GM23338 (cell line): ENCODE measurements around the gene MFNG. TPM values are rescaled to one million over a fixed set of nuclear protein-coding genes. Genes with fewer than 3 reads are reported as not detected.

Experiments
- ATAC-seq: fragments of 200-7000 bp; cut with Tn5 transposase; 3 replicates; pipeline ENCODE4 v1.9.1; 2020
- DNase-seq: peaks from one replicate; pipeline ENCODE4 v3.0.0-alpha.2; 2015; ENCODE audit warnings: low spot score
- H2AFZ ChIP-seq: fragments of 200-600 bp; sonication (generic); 2 replicates; pipeline ENCODE4 v1.8.0; 2016; ENCODE audit warnings: antibody characterized with exemption, mild to moderate bottlenecking, moderate library complexity
- H3F3A ChIP-seq: fragments of 200-600 bp; sonication (generic); replicated peaks from 2 replicates; pipeline ENCODE4 v1.8.0; 2017; ENCODE audit warnings: antibody characterized with exemption, mixed run types, low read depth
- H3K27ac ChIP-seq: fragments of 200-600 bp; sonication (generic); 2 replicates; pipeline ENCODE4 v1.6.1; 2016; ENCODE audit warnings: low read depth
- H3K27me3 ChIP-seq: fragments of 200-600 bp; sonication (generic); 2 replicates; pipeline ENCODE4 v1.8.0; 2016; ENCODE audit warnings: mild to moderate bottlenecking, mixed run types, moderate library complexity; ENCODE audit not compliant: insufficient read depth
- H3K36me3 ChIP-seq: fragments of 200-600 bp; sonication (generic); 2 replicates; pipeline ENCODE4 v1.8.0; 2016; ENCODE audit warnings: mild to moderate bottlenecking; ENCODE audit not compliant: insufficient read depth
- H3K4me1 ChIP-seq: fragments of 200-600 bp; sonication (generic); 2 replicates; pipeline ENCODE4 v1.8.0; 2016; ENCODE audit warnings: mild to moderate bottlenecking, moderate library complexity; ENCODE audit not compliant: insufficient read depth
- H3K4me2 ChIP-seq: fragments of 200-600 bp; sonication (generic); 2 replicates; pipeline ENCODE4 v1.7.1; 2017; ENCODE audit warnings: mixed run types
- H3K4me3 ChIP-seq: fragments of 200-600 bp; sonication (generic); 2 replicates; pipeline ENCODE4 v1.6.1; 2016; ENCODE audit warnings: mixed run types
- H3K79me2 ChIP-seq: fragments of 200-600 bp; sonication (generic); replicated peaks from 2 replicates; pipeline ENCODE4 v1.8.0; 2017; ENCODE audit warnings: mild to moderate bottlenecking; ENCODE audit not compliant: insufficient read depth
- H3K9me2 ChIP-seq: fragments of 200-600 bp; sonication (generic); 2 replicates; pipeline ENCODE4 v1.8.0; 2017; ENCODE audit not compliant: insufficient read depth
- H4K20me1 ChIP-seq: fragments of 200-600 bp; sonication (generic); replicated peaks from 2 replicates; pipeline ENCODE4 v1.8.0; 2017; ENCODE audit warnings: mild to moderate bottlenecking; ENCODE audit not compliant: insufficient read depth
- H3K27ac Mint-ChIP-seq: 2 replicates; pipeline ENCODE4 v1.8.0; 2020; ENCODE audit warnings: inconsistent platforms, mild to moderate bottlenecking, moderate library complexity, mixed read lengths
- H3K27me3 Mint-ChIP-seq: 3 replicates; pipeline ENCODE4 v1.8.0; 2022; ENCODE audit warnings: low read depth, mild to moderate bottlenecking, moderate library complexity, mixed read lengths, inconsistent platforms; ENCODE audit not compliant: insufficient read depth, poor library complexity
- H3K36me3 Mint-ChIP-seq: 3 replicates; pipeline ENCODE4 v1.8.0; 2021; ENCODE audit warnings: low read depth, mild to moderate bottlenecking, inconsistent platforms, moderate library complexity, mixed read lengths
- H3K4me1 Mint-ChIP-seq: 3 replicates; pipeline ENCODE4 v1.8.0; 2020; ENCODE audit warnings: mild to moderate bottlenecking, inconsistent platforms, mixed read lengths
- H3K4me3 Mint-ChIP-seq: 3 replicates; pipeline ENCODE4 v1.8.0; 2021; ENCODE audit warnings: moderate library complexity, mild to moderate bottlenecking, inconsistent platforms, mixed read lengths
- H3K9me3 Mint-ChIP-seq: 3 replicates; pipeline ENCODE4 v1.8.0; 2020; ENCODE audit warnings: moderate library complexity, mild to moderate bottlenecking, inconsistent platforms, mixed read lengths
- CREB1 ChIP-seq: fragments of 250-450 bp; sonication (Bioruptor Pico); IDR thresholded peaks from 2 replicates; pipeline ENCODE4 v1.5.0; 2020; ENCODE audit warnings: low read depth, mild to moderate bottlenecking, moderate library complexity
- EZH2 ChIP-seq: fragments of 200-600 bp; sonication (generic); IDR thresholded peaks from one replicate; pipeline ENCODE4 v1.8.0; 2017; ENCODE audit warnings: antibody characterized with exemption, mild to moderate bottlenecking, low read depth; ENCODE audit not compliant: unreplicated experiment
- JUNB ChIP-seq: IDR thresholded peaks from one replicate; pipeline ENCODE4 v1.6.1; 2016; ENCODE audit warnings: antibody characterized with exemption; ENCODE audit not compliant: unreplicated experiment
- NANOG ChIP-seq: IDR thresholded peaks from 2 replicates; pipeline ENCODE4 v1.6.1; 2016; ENCODE audit warnings: antibody characterized with exemption, borderline replicate concordance
- POLR2AphosphoS5 ChIP-seq: IDR thresholded peaks from 2 replicates; pipeline ENCODE4 v1.6.1; 2016; ENCODE audit warnings: antibody characterized with exemption, low read depth
- STAT1 ChIP-seq: IDR thresholded peaks from one replicate; pipeline ENCODE4 v1.6.1; 2016; ENCODE audit warnings: antibody characterized with exemption; ENCODE audit not compliant: unreplicated experiment
- ZNF114 ChIP-seq: fragments of 250-450 bp; sonication (Bioruptor Pico); IDR thresholded peaks from 2 replicates; pipeline ENCODE4 v1.5.0; 2020; ENCODE audit warnings: mild to moderate bottlenecking, moderate library complexity
- polyA plus RNA-seq: library from polyadenylated mRNA; unstranded; fragments of >200 nt; fragmentation: Nextera tagmentation; extraction: Ambion mirVana; gene quantifications from 2 replicates; pipeline ENCODE4 v1.2.1, GENCODE V29; 2016
- total RNA-seq: library from RNA; depleted of rRNA; stranded (reverse); fragments of >200 nt; shearing (Covaris generic); gene quantifications from 2 replicates; pipeline ENCODE4 v1.2.3, GENCODE V29; 2014
- TF ChIP-seq, protein P1 (sequence below), 2 experiments: fragments of 200-600 bp in 1 of 2; sonication (generic) in 1 of 2; conservative IDR thresholded peaks; 2 replicates each; pipeline versions ENCODE4 v1.5.1 to v1.6.1; 2016 to 2017; ENCODE audit warnings: antibody characterized with exemption in 2 of 2, low read depth in 2 of 2, mild to moderate bottlenecking in 2 of 2, moderate library complexity in 1 of 2
- TF ChIP-seq, protein P2 (sequence below): IDR thresholded peaks from one replicate; pipeline ENCODE4 v1.6.1; 2018; ENCODE audit warnings: antibody characterized with exemption; ENCODE audit not compliant: unreplicated experiment

The MFNG gene
- total and polyA plus RNA-seq, 2 experiments from 2014 or later, result 1.4 to 1.9 TPM

DNA sequence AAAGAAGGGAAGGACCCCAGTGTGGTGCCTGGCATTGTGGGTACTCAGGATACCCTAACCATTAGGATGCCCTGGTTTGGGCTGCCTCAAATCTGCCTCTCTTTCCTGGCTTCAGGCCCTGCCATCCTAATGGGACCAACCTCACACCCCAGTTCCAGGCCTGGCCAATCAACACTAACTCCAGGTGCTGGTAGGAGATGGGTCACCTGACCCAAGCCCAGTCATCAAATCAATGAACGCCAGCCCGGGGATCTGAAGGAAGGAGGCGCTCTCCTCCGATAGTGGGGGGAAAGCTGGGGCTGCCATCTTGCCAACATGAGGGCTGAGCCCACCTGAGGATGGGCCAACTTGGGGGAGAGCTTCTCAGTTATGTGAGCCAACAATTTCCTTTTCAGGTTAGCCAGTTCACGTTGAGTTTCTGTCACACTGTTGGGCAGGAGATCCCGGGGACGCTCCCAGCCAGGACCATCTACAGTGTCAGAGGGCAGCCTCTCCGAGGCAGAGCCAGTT is 12.7 kb downstream of the MFNG start:
- H2AFZ ChIP-seq, result no peak overlapping the region
- H3K9me2 ChIP-seq, result no peaks in the 10 kb centered on the region
- no peak overlapping the region for H3K4me3 ChIP-seq
- DNase-seq, result no peak
- H3K27me3 Mint-ChIP-seq, result peaks cover 12% of the 10 kb centered on the region
- H3K27ac ChIP-seq, result no peak overlapping the region
- no peak overlapping the region for H3K4me3 Mint-ChIP-seq
- H3K27me3 ChIP-seq, result no peaks in the 10 kb centered on the region
- ATAC-seq, result no peak
- H4K20me1 ChIP-seq, result no peaks in the 10 kb centered on the region
- H3K79me2 ChIP-seq, result no peaks in the 10 kb centered on the region
- H3F3A ChIP-seq, result no peaks in the 10 kb centered on the region
- H3K36me3 Mint-ChIP-seq, result no peaks in the 10 kb centered on the region
- no peak overlapping the region for H3K27ac Mint-ChIP-seq
- TF ChIP-seq POLR2AphosphoS5, result no peak
- H3K4me1 ChIP-seq, result no peaks in the 10 kb centered on the region
- H3K4me1 Mint-ChIP-seq, result peaks cover 3% of the 10 kb centered on the region; the same call in 1 of the 3 replicates
- H3K9me3 Mint-ChIP-seq, result no peaks in the 10 kb centered on the region
- H3K4me2 ChIP-seq, result no peak overlapping the region
- H3K36me3 ChIP-seq, result no peaks in the 10 kb centered on the region

DNA sequence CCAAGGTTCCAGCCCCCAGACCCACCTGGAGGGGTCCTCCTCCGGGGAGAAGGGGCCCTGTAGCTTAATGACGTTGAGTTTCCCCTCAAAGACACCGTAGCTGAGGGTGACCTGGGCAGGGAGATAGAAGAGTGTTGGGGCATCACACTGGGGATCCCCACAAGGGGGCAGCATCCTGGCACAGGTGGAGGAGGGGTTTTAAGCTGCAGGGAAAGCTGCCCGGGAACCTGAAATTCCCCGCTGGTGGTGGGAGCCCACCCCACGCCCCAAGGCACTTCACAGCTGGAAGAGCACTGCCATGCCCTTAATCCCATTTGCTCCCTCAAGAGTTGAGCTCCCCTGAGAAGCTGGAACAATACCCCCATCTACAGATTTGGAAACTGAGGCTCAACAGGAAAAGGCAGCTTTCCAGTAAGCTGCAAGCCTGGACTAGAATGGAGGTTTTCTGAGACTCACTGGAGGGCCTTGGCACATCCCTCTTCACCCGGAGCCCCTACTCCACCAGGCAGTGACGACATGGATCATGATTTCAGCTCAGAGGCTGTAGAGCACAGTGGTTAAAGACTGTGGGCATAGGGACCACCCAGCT is 13.7 kb downstream of the MFNG start:
- Mint-ChIP-seq H3K9me3 (no peaks in the 10 kb centered on the region), H3K27ac (no peak overlapping the region), H3K36me3 (no peaks in the 10 kb centered on the region), H3K4me1 (peaks cover 3% of the 10 kb centered on the region; the same call in 1 of the 3 replicates), H3K4me3 (no peak overlapping the region), H3K27me3 (peaks cover 16% of the 10 kb centered on the region)
- Histone ChIP-seq H3K79me2 (no peaks in the 10 kb centered on the region), H3K27me3 (no peaks in the 10 kb centered on the region), H3F3A (no peaks in the 10 kb centered on the region), H3K36me3 (no peaks in the 10 kb centered on the region), H2AFZ (no peak overlapping the region), H3K9me2 (no peaks in the 10 kb centered on the region), H3K27ac (no peak overlapping the region), H3K4me2 (no peak overlapping the region), H4K20me1 (no peaks in the 10 kb centered on the region), H3K4me3 (no peak overlapping the region), H3K4me1 (no peaks in the 10 kb centered on the region)
- ATAC-seq (peak; percentile 88), DNase-seq (peak; percentile 81)
- TF ChIP-seq JUNB, result no peak
- TF ChIP-seq, protein P1, sequence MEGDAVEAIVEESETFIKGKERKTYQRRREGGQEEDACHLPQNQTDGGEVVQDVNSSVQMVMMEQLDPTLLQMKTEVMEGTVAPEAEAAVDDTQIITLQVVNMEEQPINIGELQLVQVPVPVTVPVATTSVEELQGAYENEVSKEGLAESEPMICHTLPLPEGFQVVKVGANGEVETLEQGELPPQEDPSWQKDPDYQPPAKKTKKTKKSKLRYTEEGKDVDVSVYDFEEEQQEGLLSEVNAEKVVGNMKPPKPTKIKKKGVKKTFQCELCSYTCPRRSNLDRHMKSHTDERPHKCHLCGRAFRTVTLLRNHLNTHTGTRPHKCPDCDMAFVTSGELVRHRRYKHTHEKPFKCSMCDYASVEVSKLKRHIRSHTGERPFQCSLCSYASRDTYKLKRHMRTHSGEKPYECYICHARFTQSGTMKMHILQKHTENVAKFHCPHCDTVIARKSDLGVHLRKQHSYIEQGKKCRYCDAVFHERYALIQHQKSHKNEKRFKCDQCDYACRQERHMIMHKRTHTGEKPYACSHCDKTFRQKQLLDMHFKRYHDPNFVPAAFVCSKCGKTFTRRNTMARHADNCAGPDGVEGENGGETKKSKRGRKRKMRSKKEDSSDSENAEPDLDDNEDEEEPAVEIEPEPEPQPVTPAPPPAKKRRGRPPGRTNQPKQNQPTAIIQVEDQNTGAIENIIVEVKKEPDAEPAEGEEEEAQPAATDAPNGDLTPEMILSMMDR (conservative IDR thresholded peaks at IDR 0.05; ENCODE audit: low read depth in 2 of 2), result peak; percentile 78 to 90

DNA sequence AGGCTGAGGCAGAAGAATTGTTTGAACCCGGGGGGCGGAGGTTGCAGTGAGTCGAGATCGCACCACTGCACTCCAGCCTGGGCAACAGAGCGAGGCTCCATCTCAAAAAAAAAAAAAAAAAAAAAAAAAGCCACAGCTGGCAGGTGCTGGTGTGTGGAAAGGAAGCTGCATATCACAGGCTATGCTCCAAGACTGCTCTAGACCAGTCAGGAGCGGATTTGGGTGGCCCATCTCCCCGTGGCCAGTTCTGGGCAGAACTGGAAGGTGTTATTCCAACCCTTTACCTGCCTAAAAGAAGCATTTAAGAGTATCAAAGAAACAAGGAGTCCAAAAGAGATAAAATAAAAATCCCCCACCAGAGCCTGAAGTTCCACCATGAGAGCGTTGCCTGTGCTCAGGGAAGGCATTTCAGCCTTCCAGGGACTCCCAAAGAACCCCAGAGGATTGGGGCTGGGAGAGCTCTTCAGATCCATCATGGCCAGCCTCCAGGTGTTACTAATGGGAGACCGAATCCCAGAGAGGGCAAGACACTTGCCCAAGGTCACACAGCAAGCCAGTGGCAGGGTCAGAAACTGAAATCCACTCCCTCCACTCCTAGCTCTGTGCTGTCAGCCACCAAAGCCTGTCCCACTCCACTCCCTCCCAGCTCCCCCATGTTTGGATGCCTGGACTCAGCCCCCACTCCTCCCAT is 14.3 kb downstream of the MFNG start:
- Mint-ChIP-seq H3K36me3 (no peaks in the 10 kb centered on the region), H3K4me1 (peaks cover 3% of the 10 kb centered on the region; the same call in 1 of the 3 replicates), H3K27me3 (peaks cover 11% of the 10 kb centered on the region), H3K9me3 (no peaks in the 10 kb centered on the region), H3K4me3 (no peak overlapping the region), H3K27ac (no peak overlapping the region)
- no peak overlapping the region for H3K4me2 ChIP-seq
- H3K4me1 ChIP-seq, result no peaks in the 10 kb centered on the region
- no peaks in the 10 kb centered on the region for H3K36me3 ChIP-seq
- no peaks in the 10 kb centered on the region for H3F3A ChIP-seq
- H3K4me3 ChIP-seq, result no peak overlapping the region
- H3K27me3 ChIP-seq, result no peaks in the 10 kb centered on the region
- H3K9me2 ChIP-seq, result no peaks in the 10 kb centered on the region
- no peaks in the 10 kb centered on the region for H4K20me1 ChIP-seq
- ATAC-seq, result no peak
- H3K79me2 ChIP-seq, result no peaks in the 10 kb centered on the region
- DNase-seq, result no peak
- no peak overlapping the region for H2AFZ ChIP-seq
- no peak overlapping the region for H3K27ac ChIP-seq
- no peak for TF ChIP-seq CREB1
- TF ChIP-seq NANOG, result no peak
- TF ChIP-seq, protein P1 (conservative IDR thresholded peaks at IDR 0.05; ENCODE audit: low read depth in 2 of 2), result no peak
- TF ChIP-seq, protein P2, sequence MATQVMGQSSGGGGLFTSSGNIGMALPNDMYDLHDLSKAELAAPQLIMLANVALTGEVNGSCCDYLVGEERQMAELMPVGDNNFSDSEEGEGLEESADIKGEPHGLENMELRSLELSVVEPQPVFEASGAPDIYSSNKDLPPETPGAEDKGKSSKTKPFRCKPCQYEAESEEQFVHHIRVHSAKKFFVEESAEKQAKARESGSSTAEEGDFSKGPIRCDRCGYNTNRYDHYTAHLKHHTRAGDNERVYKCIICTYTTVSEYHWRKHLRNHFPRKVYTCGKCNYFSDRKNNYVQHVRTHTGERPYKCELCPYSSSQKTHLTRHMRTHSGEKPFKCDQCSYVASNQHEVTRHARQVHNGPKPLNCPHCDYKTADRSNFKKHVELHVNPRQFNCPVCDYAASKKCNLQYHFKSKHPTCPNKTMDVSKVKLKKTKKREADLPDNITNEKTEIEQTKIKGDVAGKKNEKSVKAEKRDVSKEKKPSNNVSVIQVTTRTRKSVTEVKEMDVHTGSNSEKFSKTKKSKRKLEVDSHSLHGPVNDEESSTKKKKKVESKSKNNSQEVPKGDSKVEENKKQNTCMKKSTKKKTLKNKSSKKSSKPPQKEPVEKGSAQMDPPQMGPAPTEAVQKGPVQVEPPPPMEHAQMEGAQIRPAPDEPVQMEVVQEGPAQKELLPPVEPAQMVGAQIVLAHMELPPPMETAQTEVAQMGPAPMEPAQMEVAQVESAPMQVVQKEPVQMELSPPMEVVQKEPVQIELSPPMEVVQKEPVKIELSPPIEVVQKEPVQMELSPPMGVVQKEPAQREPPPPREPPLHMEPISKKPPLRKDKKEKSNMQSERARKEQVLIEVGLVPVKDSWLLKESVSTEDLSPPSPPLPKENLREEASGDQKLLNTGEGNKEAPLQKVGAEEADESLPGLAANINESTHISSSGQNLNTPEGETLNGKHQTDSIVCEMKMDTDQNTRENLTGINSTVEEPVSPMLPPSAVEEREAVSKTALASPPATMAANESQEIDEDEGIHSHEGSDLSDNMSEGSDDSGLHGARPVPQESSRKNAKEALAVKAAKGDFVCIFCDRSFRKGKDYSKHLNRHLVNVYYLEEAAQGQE, result no peak
- no peak for TF ChIP-seq STAT1
- no peak for TF ChIP-seq EZH2
- TF ChIP-seq ZNF114 (CRISPR knock-in tag), result no peak
